Caki2 (cell line): ENCODE results near the gene ZNF185. TPM values are rescaled to one million over a fixed set of nuclear protein-coding genes. Genes with fewer than 3 reads are reported as not detected.

ENCODE experiments used
- DNase-seq: peaks from one replicate; pipeline ENCODE4 v3.0.0-alpha.2; 2015; ENCODE audit warnings: low read depth
- in situ Hi-C: cut with HindIII; loops from 2 replicates; pipeline ENCODE4 v1.10.0; 2016; ENCODE audit warnings: low sequenced_read_pairs, low pct_unique_long_range_greater_than_20kb, mixed read lengths
- total RNA-seq: library from RNA; depleted of rRNA; stranded (reverse); fragments of >200 nt; shearing (Covaris generic); gene quantifications from 2 replicates; pipeline ENCODE4 v1.2.3, GENCODE V29; 2014; ENCODE audit warnings: low replicate concordance

ZNF185 gene
- total RNA-seq, 1 experiment from 2014 or later, result 7.2 TPM

- DNase-seq, result no peak
- in situ Hi-C loops, result no loop called here
These were observed 4.6 kb upstream of the ZNF185 start for GRCh38 chrX:152892999-152893891.

GRCh38 chrX:152893980-152894610 is 3.8 kb upstream of the ZNF185 start:
- in situ Hi-C loops, result no loop called here
- DNase-seq, result no peak

GRCh38 chrX:152895121-152895520 is 2.7 kb upstream of the ZNF185 start:
- in situ Hi-C loops, result no loop called here
- DNase-seq, result no peak

- in situ Hi-C loops, result no loop called here
- DNase-seq, result no peak
These were observed 2.0 kb upstream of the ZNF185 start for GRCh38 chrX:152895724-152896420.

- in situ Hi-C loops, result no loop called here
- peak; percentile 54 for DNase-seq
These were observed 1.4 kb upstream of the ZNF185 start for GRCh38 chrX:152896450-152896849.

- in situ Hi-C loops, result no loop called here
- no peak for DNase-seq
These were observed 575 bp downstream of the ZNF185 start for GRCh38 chrX:152898442-152898841.

GRCh38 chrX:152899111-152899873 is 1.4 kb downstream of the ZNF185 start:
- no peak for DNase-seq
- in situ Hi-C loops, result no loop called here

GRCh38 chrX:152899874-152900719 is 2.2 kb downstream of the ZNF185 start:
- no peak for DNase-seq
- in situ Hi-C loops, result no loop called here

GRCh38 chrX:152900937-152901445 is 3.1 kb downstream of the ZNF185 start:
- in situ Hi-C loops, result no loop called here
- DNase-seq, result no peak

- DNase-seq, result no peak
- in situ Hi-C loops, result no loop called here
These were observed 4.1 kb downstream of the ZNF185 start for GRCh38 chrX:152901816-152902501.

GRCh38 chrX:152902502-152902820 is 4.6 kb downstream of the ZNF185 start:
- in situ Hi-C loops, result no loop called here
- no peak for DNase-seq

GRCh38 chrX:152903589-152903988 is 5.7 kb downstream of the ZNF185 start:
- no peak for DNase-seq
- in situ Hi-C loops, result no loop called here

- peak; percentile 31 for DNase-seq
- in situ Hi-C loops, result no loop called here
These were observed 6.5 kb downstream of the ZNF185 start for GRCh38 chrX:152904151-152905080.

GRCh38 chrX:152905081-152905420 is 7.2 kb downstream of the ZNF185 start:
- DNase-seq, result no peak
- in situ Hi-C loops, result no loop called here

- in situ Hi-C loops, result no loop called here
- DNase-seq, result no peak
These were observed 9.3 kb downstream of the ZNF185 start for GRCh38 chrX:152907084-152907651.

GRCh38 chrX:152908486-152908885 is 10.6 kb downstream of the ZNF185 start:
- DNase-seq, result no peak
- in situ Hi-C loops, result no loop called here
